Omental fat pad (tissue), 4 donors: Measurements from ENCODE around the gene ZNF613. TPM values are rescaled to one million over a fixed set of nuclear protein-coding genes. Genes with fewer than 3 reads are reported as not detected.

ENCODE experiments used
- ATAC-seq: fragments of 150-250 bp; one replicate; pipeline ENCODE4 v1.9.1; 2016; ENCODE audit warnings: mild to moderate bottlenecking, moderate library complexity; ENCODE audit not compliant: low FRiP score
- DNase-seq: peaks from one replicate; pipeline ENCODE4 v3.0.0-alpha.2; 2019; ENCODE audit warnings: low spot score
- CTCF ChIP-seq, 3 donors: fragments of 450-650 bp; IDR thresholded peaks; one replicate each; pipeline ENCODE4 v1.5.1; 2016 to 2017; ENCODE audit warnings: antibody characterized with exemption in 3 of 3, mild to moderate bottlenecking in 3 of 3, moderate library complexity in 2 of 3
- total RNA-seq, 4 donors: library from RNA; depleted of rRNA; stranded (reverse); fragments of >200 nt; gene quantifications; one replicate each; pipeline ENCODE4 v1.1.0, GENCODE V29; 2016

Gene ZNF613
- total RNA-seq, 4 donors from 2014 or later: 2.7 to 9.0 (median 6.1) TPM

GRCh38 chr19:51983361-51983760, 56.1 kb downstream of the ZNF613 start:
- DNase-seq (no peak), ATAC-seq (no peak)
- no peak for TF ChIP-seq CTCF (IDR thresholded peaks at IDR 0.05)

- DNase-seq (peak; percentile 92), ATAC-seq (peak; percentile 93)
- no peak for TF ChIP-seq CTCF (IDR thresholded peaks at IDR 0.05)
Measured at GRCh38 chr19:51986309-51987291, 59.3 kb downstream of the ZNF613 start, which contains the start of gene ZNF350. Gene ZNF350, minus strand, starts transcription at chr19:51986840. Its CDS starts 12,480 bp downstream, at chr19:51974360.

GRCh38 chr19:51993422-51993821, 66.2 kb downstream of the ZNF613 start:
- DNase-seq (no peak), ATAC-seq (no peak)

GRCh38 chr19:51994048-51994644, 66.9 kb downstream of the ZNF613 start:
- TF ChIP-seq CTCF (IDR thresholded peaks at IDR 0.05): no peak
- ATAC-seq (no peak), DNase-seq (no peak)

More at GRCh38 chr19:51993422-51993821, 66.2 kb downstream of the ZNF613 start:
- no peak for TF ChIP-seq CTCF (IDR thresholded peaks at IDR 0.05)

Other genes with a start within 250 kb of the ZNF613 start
- 10 to 100 TPM in 3 of 4 donors, 1 to 10 TPM in 1; 6.2 to 14.2 (median 11.4) TPM for gene SPACA6, start 234.1 kb upstream of the ZNF613 start, total RNA-seq
- gene HAS1, start 203.5 kb upstream of the ZNF613 start, total RNA-seq: 100 to 1,000 TPM in 2 of 4 donors, 10 to 100 TPM in 1, 1 to 10 TPM in 1; 1.1 to 534 (median 190) TPM
- 10 to 100 TPM; 15.0 to 77.5 (median 56.5) TPM for gene FPR1, start 175.6 kb upstream of the ZNF613 start, total RNA-seq
- gene FPR2, start 166.3 kb upstream of the ZNF613 start, total RNA-seq: 10 to 100 TPM in 1 of 4 donors, 1 to 10 TPM in 3; 3.1 to 16.2 (median 7.5) TPM
- 10 to 100 TPM; 10.2 to 50.0 (median 23.9) TPM for gene FPR3, start 132.3 kb upstream of the ZNF613 start, total RNA-seq
- gene ZNF577, start 39.5 kb upstream of the ZNF613 start, total RNA-seq: 10 to 100 TPM; 10.4 to 26.6 (median 12.5) TPM
- gene ZNF649, start 22.5 kb upstream of the ZNF613 start, total RNA-seq: 10 to 100 TPM in 2 of 4 donors, 1 to 10 TPM in 2; 8.2 to 13.3 (median 10.6) TPM
- gene ZNF350, start 59.4 kb downstream of the ZNF613 start, total RNA-seq: 10 to 100 TPM in 1 of 4 donors, 1 to 10 TPM in 3; 8.3 to 15.4 (median 8.7) TPM
- 10 to 100 TPM in 1 of 4 donors, 1 to 10 TPM in 3; 7.0 to 12.8 (median 8.6) TPM for gene ZNF615, start 80.7 kb downstream of the ZNF613 start, total RNA-seq
- 10 to 100 TPM in 1 of 4 donors, 1 to 10 TPM in 3; 6.8 to 12.7 (median 8.3) TPM for gene ZNF614, start 100.9 kb downstream of the ZNF613 start, total RNA-seq
- gene ZNF432, start 121.4 kb downstream of the ZNF613 start, total RNA-seq: 10 to 100 TPM in 3 of 4 donors, 1 to 10 TPM in 1; 7.3 to 15.3 (median 11.7) TPM
- gene ZNF841, start 168.3 kb downstream of the ZNF613 start, total RNA-seq: 10 to 100 TPM; 11.2 to 32.9 (median 21.8) TPM
- gene ZNF616, start 212.5 kb downstream of the ZNF613 start, total RNA-seq: 1 to 10 TPM; 3.0 to 7.1 (median 6.1) TPM
- gene ZNF836, start 244.1 kb downstream of the ZNF613 start, total RNA-seq: 10 to 100 TPM in 1 of 4 donors, 1 to 10 TPM in 3; 5.8 to 15.1 (median 7.3) TPM